ENCODE data around the gene DUSP22.

Gene DUSP22

GRCh38 chr6:397056-397455, 104.8 kb downstream of the DUSP22 start:
- DNase-seq (ENCODE audit: low spot score): no peak

DNA sequence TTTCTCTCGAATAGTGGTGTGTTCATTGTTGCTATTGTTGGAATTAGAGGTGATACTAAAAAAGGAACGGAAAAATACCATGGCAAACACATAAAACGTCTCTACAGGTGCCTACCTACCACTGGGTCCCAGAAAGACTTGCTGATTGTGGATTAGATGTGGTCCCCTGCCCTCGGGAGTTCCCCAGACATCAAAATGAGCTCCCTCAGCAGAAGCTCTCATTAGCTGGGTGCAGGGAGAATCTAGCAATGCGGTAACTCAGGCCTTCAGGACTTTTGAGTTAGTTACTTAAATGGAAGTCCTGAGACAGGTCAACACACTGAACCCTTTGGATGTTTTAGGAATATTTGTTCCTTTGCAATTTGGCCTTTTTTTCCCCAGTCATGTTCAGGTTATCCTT, 105.3 kb downstream of the DUSP22 start:
- DNase-seq (ENCODE audit: low spot score): no peak

DNA sequence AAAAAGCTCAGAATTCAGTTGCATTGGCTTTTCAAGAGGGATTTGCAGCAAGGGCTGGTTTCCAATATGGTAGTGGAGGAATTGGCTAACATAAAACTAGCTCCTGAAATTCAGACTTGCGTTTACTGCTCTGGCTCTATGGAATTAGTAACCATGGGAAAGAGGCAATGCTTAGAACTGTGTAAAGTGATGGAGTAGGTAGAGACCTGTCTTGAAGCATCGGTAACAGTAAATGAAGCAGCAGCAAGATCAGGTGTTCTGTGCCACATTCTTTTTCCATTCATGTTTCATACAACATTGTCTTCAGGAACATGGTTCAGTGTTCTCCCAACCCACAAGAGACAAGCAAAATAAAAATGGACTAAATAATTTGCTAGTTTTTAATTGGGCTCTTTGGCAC, 105.8 kb downstream of the DUSP22 start:
- no peak for DNase-seq (ENCODE audit: low spot score)

DNA sequence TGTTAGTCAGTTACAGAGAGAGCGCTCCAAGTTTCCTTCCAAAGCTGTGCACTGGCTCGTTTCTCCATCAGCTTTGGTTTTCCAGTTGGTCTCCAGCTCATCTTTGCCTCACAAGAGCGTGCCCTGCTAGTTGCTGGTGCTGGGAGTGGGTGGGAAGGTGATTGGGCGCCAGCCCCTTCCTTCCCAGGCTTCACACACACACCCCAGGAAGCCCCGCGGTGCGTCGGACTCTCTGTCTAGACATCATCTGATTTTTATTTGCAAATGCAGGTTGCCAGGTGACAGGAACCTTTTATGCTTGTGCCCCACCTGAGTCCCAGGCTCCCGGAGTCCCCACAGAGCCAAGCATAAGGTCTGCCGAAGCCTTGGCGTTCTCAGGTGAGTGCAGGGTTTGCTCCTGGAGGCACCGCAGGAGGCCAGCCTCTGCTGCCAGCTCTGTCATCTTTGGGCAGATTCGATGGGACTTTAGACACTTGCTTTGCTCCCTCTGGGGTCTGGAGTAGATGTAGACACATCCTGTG, 106.3 kb downstream of the DUSP22 start:
- no peak for DNase-seq (ENCODE audit: low spot score)

GRCh38 chr6:399785-400534, 107.7 kb downstream of the DUSP22 start:
- DNase-seq (ENCODE audit: low spot score): no peak

GRCh38 chr6:400815-401214, 108.5 kb downstream of the DUSP22 start:
- DNase-seq (ENCODE audit: low spot score): no peak

Measured in pons (tissue), 1 donor.